Mammary epithelial cell (primary cell): ENCODE measurements around the gene PUS7.

Experiments
- EZH2 ChIP-seq: IDR thresholded peaks from 2 replicates; pipeline ENCODE4 v1.6.1; 2012; ENCODE audit warnings: low read length, inconsistent platforms, borderline replicate concordance
- TF ChIP-seq, protein P1 (sequence below), 2 donors: IDR thresholded peaks in 1 of 2; conservative IDR thresholded peaks in 1 of 2; 2 replicates each; pipeline ENCODE4 v1.5.1; 2011 to 2012; ENCODE audit warnings: inconsistent platforms in 2 of 2, low read length in 2 of 2, mild to moderate bottlenecking in 2 of 2, control low read depth in 1 of 2, low read depth in 1 of 2; ENCODE audit not compliant: insufficient read depth in 1 of 2; ENCODE audit errors: extremely low read depth in 1 of 2

DNA sequence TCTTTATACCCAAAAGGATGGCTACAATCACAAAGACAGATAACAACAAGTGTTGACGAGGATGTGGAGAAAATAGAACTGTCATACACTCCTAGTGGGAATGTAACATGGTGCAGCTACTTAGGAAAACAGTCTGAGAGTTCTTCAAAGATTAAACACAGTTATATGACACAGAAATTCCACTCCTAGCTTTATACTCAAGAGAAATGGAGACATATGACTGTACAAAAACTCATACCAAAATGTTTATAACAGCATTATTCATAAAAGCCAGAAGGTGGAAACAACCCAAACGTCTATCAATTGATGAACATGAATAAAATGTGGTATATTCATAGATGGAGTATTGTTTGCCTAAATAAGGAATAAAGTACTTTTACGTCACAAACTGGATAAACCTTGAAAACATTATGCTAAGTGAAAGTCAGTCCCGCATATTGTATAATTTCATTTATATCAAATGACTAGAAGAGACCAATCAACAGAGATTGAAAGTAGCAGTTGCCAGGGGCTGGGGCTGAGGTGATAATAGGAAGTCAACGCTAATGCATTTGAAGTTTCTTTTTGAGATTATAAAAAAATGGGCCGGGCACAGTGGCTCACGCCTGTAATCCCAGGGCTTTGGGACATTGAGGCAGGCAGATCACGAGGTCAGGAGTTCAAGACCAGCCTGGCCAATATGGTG is 71.8 kb downstream of the PUS7 start:
- TF ChIP-seq, protein P1, sequence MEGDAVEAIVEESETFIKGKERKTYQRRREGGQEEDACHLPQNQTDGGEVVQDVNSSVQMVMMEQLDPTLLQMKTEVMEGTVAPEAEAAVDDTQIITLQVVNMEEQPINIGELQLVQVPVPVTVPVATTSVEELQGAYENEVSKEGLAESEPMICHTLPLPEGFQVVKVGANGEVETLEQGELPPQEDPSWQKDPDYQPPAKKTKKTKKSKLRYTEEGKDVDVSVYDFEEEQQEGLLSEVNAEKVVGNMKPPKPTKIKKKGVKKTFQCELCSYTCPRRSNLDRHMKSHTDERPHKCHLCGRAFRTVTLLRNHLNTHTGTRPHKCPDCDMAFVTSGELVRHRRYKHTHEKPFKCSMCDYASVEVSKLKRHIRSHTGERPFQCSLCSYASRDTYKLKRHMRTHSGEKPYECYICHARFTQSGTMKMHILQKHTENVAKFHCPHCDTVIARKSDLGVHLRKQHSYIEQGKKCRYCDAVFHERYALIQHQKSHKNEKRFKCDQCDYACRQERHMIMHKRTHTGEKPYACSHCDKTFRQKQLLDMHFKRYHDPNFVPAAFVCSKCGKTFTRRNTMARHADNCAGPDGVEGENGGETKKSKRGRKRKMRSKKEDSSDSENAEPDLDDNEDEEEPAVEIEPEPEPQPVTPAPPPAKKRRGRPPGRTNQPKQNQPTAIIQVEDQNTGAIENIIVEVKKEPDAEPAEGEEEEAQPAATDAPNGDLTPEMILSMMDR (conservative IDR thresholded peaks at IDR 0.05 in 1 of 2, IDR thresholded peaks at IDR 0.05 in 1 of 2; ENCODE audit: extremely low read depth in 1 of 2, insufficient read depth in 1 of 2, low read depth in 1 of 2, low read length in 2 of 2): no peak
- no peak for TF ChIP-seq EZH2
